IMR-90 (cell line): ENCODE data around the gene CROCC. TPM values are rescaled to one million over a fixed set of nuclear protein-coding genes. Genes with fewer than 3 reads are reported as not detected.

Source experiments
- ATAC-seq: fragments of 200-7000 bp; cut with Tn5 transposase; 2 replicates; pipeline ENCODE4 v1.9.1; 2020; ENCODE audit warnings: low read depth, mild to moderate bottlenecking, moderate library complexity
- BruUV-seq: library from RNA; stranded (reverse); fragments of 400-500 nt; replicated peaks from 2 replicates; lab custom pipeline; 2021; lab: Mats Ljungman, UMichigan
- CTCF ChIA-PET: fragments of 300-600 bp; formaldehyde crosslinking; extraction: SDS; loops from one replicate; lab custom pipeline; 2021; ENCODE audit warnings: antibody characterized with exemption; lab: Yijun Ruan, JAX
- POLR2A ChIA-PET: fragments of 300-600 bp; sonication (Branson Sonifier 250); formaldehyde crosslinking; loops from one replicate; lab custom pipeline; 2022; ENCODE audit warnings: antibody characterized with exemption; ENCODE audit not compliant: unreplicated experiment; lab: Charles Lee
- DNase-seq: peaks from one replicate; pipeline ENCODE4 v3.0.0; 2013
- H2AFZ ChIP-seq: replicated peaks from 2 replicates; pipeline ENCODE3; 2013; ENCODE audit warnings: low read length, mild to moderate bottlenecking; ENCODE audit not compliant: poor library complexity
- H2AK5ac ChIP-seq: 2 replicates; pipeline ENCODE4 v1.6.1; 2013; ENCODE audit warnings: low read depth, low read length, inconsistent platforms
- H2AK9ac ChIP-seq: replicated peaks from 2 replicates; pipeline ENCODE3; 2013; ENCODE audit warnings: mild to moderate bottlenecking, low read depth, low read length, moderate library complexity; ENCODE audit not compliant: poor library complexity
- H2BK120ac ChIP-seq: 2 replicates; pipeline ENCODE4 v1.6.1; 2013; ENCODE audit warnings: low read depth, low read length, inconsistent platforms
- H2BK15ac ChIP-seq: 3 replicates; pipeline ENCODE4 v1.6.1; 2013; ENCODE audit warnings: low read depth, low read length, inconsistent platforms
- H2BK20ac ChIP-seq: 2 replicates; pipeline ENCODE4 v1.6.1; 2013; ENCODE audit warnings: low read depth, mild to moderate bottlenecking, inconsistent platforms, low read length, moderate library complexity
- H2BK5ac ChIP-seq: 2 replicates; pipeline ENCODE4 v1.6.1; 2013; ENCODE audit warnings: mild to moderate bottlenecking, low read depth, low read length, inconsistent platforms; ENCODE audit not compliant: poor library complexity, severe bottlenecking
- H3K14ac ChIP-seq: replicated peaks from 2 replicates; pipeline ENCODE4 v1.6.1; 2013; ENCODE audit warnings: low read depth, low read length, inconsistent platforms
- H3K18ac ChIP-seq: 2 replicates; pipeline ENCODE4 v1.6.1; 2013; ENCODE audit warnings: low read depth, low read length, control low read depth
- H3K23ac ChIP-seq: 2 replicates; pipeline ENCODE4 v1.6.1; 2013; ENCODE audit warnings: low read depth, low read length, inconsistent platforms
- H3K27ac ChIP-seq: 2 replicates; pipeline ENCODE4 v1.5.1; 2013; ENCODE audit warnings: mild to moderate bottlenecking, control low read depth, low read length; ENCODE audit not compliant: insufficient read depth
- H3K27me3 ChIP-seq: 2 replicates; pipeline ENCODE4 v1.6.1; 2013; ENCODE audit warnings: low read length; ENCODE audit not compliant: control insufficient read depth, insufficient read depth
- H3K36me3 ChIP-seq: 2 replicates; pipeline ENCODE4 v1.6.1; 2013; ENCODE audit warnings: low read length, mixed read lengths; ENCODE audit not compliant: control insufficient read depth, insufficient read depth
- H3K4ac ChIP-seq: 2 replicates; pipeline ENCODE4 v1.6.1; 2013; ENCODE audit warnings: low read depth, low read length, inconsistent platforms
- H3K4me1 ChIP-seq: 2 replicates; pipeline ENCODE4 v1.6.1; 2013; ENCODE audit warnings: low read length, mixed read lengths; ENCODE audit not compliant: control insufficient read depth, insufficient read depth
- H3K4me2 ChIP-seq: 2 replicates; pipeline ENCODE4 v1.6.1; 2013; ENCODE audit warnings: low read depth, mild to moderate bottlenecking, control low read depth, low read length, moderate library complexity
- H3K4me3 ChIP-seq: 2 replicates; pipeline ENCODE4 v1.5.1; 2013; ENCODE audit warnings: low read depth, mild to moderate bottlenecking, control low read depth, low read length, moderate library complexity; ENCODE audit not compliant: insufficient read depth
- H3K56ac ChIP-seq: 2 replicates; pipeline ENCODE4 v1.6.1; 2013; ENCODE audit warnings: low read length, inconsistent platforms; ENCODE audit not compliant: insufficient read depth; ENCODE audit errors: extremely low read depth
- H3K79me1 ChIP-seq, 2 experiments: 2 replicates each; pipeline ENCODE4 v1.6.1; 2013; ENCODE audit warnings: low read length in 2 of 2, inconsistent platforms in 1 of 2, low read depth in 1 of 2
- H3K9ac ChIP-seq: 2 replicates; pipeline ENCODE4 v1.6.1; 2013; ENCODE audit warnings: low read depth, low read length, control low read depth
- H3K9me1 ChIP-seq: 2 replicates; pipeline ENCODE4 v1.6.1; 2013; ENCODE audit warnings: low read length, inconsistent platforms; ENCODE audit not compliant: insufficient read depth
- H3K9me3 ChIP-seq: 2 replicates; pipeline ENCODE4 v1.6.1; 2013; ENCODE audit warnings: low read length; ENCODE audit not compliant: control insufficient read depth, insufficient read depth
- H4K20me1 ChIP-seq: 2 replicates; pipeline ENCODE4 v1.6.1; 2013; ENCODE audit warnings: low read length, inconsistent platforms; ENCODE audit not compliant: insufficient read depth
- H4K5ac ChIP-seq: 2 replicates; pipeline ENCODE4 v1.6.1; 2013; ENCODE audit warnings: mild to moderate bottlenecking, low read depth, low read length, control low read depth
- H4K8ac ChIP-seq, 2 experiments: 2 replicates each; pipeline ENCODE4 v1.6.1; 2013; ENCODE audit warnings: low read depth in 2 of 2, low read length in 2 of 2, control low read depth in 1 of 2, inconsistent platforms in 1 of 2
- H4K91ac ChIP-seq: 2 replicates; pipeline ENCODE4 v1.6.1; 2013; ENCODE audit warnings: low read depth, low read length, inconsistent platforms; ENCODE audit not compliant: insufficient read depth
- BHLHE40 ChIP-seq: fragments of 150-350 bp; IDR thresholded peaks from 2 replicates; pipeline ENCODE4 v1.6.1; 2016; ENCODE audit warnings: mild to moderate bottlenecking, low read depth, low read length
- CEBPB ChIP-seq: IDR thresholded peaks from 2 replicates; pipeline ENCODE4 v1.6.1; 2012; ENCODE audit warnings: low read depth, low read length, improper control_type of control experiment
- RFX5 ChIP-seq: IDR thresholded peaks from 2 replicates; pipeline ENCODE4 v1.8.0; 2012; ENCODE audit warnings: low read depth, mild to moderate bottlenecking, low read length, moderate library complexity
- WGBS, 2 experiments: methylation state at CpG; one replicate each; pipeline versions ENCODE4 v1.1.5 to v1.1.7; 2013; ENCODE audit warnings: missing lambda C conversion rate in 2 of 2; ENCODE audit not compliant: insufficient read length in 1 of 2; ENCODE audit errors: extremely low coverage in 2 of 2; 5-methylcytosine and 5-hydroxymethylcytosine counted together
- dilution Hi-C: fragments of 300-500 bp; cut with HindIII; formaldehyde crosslinking; loops from one replicate; pipeline ENCODE4 v1.14.3; 2018; ENCODE audit warnings: low sequenced_read_pairs; ENCODE audit not compliant: unreplicated experiment
- in situ Hi-C: fragments of 300-500 bp; cut with MboI; formaldehyde crosslinking; loops from 3 replicates; pipeline ENCODE4 v1.14.3; 2019; ENCODE audit warnings: low sequenced_read_pairs, inconsistent platforms, mixed read lengths
- intact Hi-C: fragments of 100-400 bp; cut with micrococcal nuclease; formaldehyde crosslinking; loops from 2 replicates; pipeline ENCODE4 v1.10.0; 2022
- polyA plus RNA-seq, 3 experiments: library from polyadenylated mRNA; depleted of rRNA; stranded (reverse); fragments of >200 nt; gene quantifications; 2 replicates each; pipeline ENCODE4 v1.2.3, GENCODE V29; 2012; ENCODE audit warnings: low replicate concordance in 1 of 3
- total RNA-seq: library from RNA; depleted of rRNA; stranded (reverse); fragments of >200 nt; gene quantifications from 2 replicates; pipeline ENCODE4 v1.2.3, GENCODE V29; 2012

The CROCC gene
- total and polyA plus RNA-seq, 2 of the 4 experiments (the other 2 are of a cell fraction): 7.5 to 13.7 TPM

DNA sequence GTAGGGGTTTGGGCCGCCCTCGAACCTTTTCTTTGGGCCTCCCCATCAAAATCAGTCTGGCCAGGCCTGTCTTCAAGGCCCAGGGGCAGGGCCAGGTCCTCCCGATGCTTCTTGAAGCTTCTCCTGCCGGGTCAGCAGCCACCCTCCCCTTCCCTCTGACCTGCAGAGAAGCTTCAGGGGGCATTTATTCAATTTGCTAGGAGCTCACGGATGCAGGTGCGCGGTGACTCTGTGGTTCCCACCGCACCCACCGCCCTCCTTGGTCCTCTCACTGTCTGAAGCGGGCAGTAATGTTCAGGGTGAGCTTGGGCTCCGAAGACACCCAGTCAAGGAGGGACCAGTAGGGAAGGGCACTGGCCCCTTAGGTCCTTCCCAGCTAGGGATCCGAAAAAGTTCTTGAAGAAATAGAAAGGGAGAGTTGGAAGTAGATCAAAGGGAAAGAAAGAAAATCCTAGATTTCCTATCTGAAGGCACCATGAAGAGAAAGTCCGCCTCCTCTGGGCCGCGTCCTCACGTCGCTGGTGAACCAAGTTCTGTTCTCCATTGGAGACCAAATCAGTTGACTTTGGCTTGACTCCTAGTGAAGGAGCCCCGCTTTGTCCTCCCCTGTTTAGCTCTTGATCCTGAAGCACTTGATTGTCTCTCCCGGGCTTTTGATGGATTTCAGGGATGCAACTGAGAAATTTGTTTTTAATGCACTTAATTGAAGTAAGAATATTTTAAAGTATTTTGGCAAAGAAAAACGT lies 34.7 kb upstream of the CROCC start:
- ChIA-PET POLR2A (no interaction called here), CTCF (no interaction called here)
- no peak for DNase-seq
- H3K56ac ChIP-seq: no peak overlapping the region
- H3K9ac ChIP-seq: no peak overlapping the region
- H3K4me1 ChIP-seq: peaks cover 2% of the 10 kb centered on the region; the same call in 1 of the 2 replicates
- no peak overlapping the region for H2BK5ac ChIP-seq
- ATAC-seq: no peak
- H3K14ac ChIP-seq: no peak overlapping the region
- in situ Hi-C loops: no loop called here
- H2AFZ ChIP-seq: no peak overlapping the region
- BruUV-seq: no TSS peak
- H4K20me1 ChIP-seq: no peaks in the 10 kb centered on the region
- H3K79me1 ChIP-seq: no peaks in the 10 kb centered on the region
- H4K91ac ChIP-seq: no peak overlapping the region
- no peak for TF ChIP-seq BHLHE40
- no peak for TF ChIP-seq RFX5
- no peak for TF ChIP-seq CEBPB
- no peaks in the 10 kb centered on the region for H3K36me3 ChIP-seq
- intact Hi-C loops: no loop called here
- H3K27me3 ChIP-seq: peaks cover 44% of the 10 kb centered on the region
- H2BK20ac ChIP-seq: no peak overlapping the region
- no peak overlapping the region for H3K4me3 ChIP-seq
- H3K27ac ChIP-seq: no peak overlapping the region
- H2BK120ac ChIP-seq: no peak overlapping the region
- no peak overlapping the region for H3K18ac ChIP-seq
- H2AK9ac ChIP-seq: no peak overlapping the region
- WGBS, 2 experiments: 83% methylated on average over 17 of the region's 20 CpGs; no CpG with 5 or more reads in 1 of the 2 experiments
- no peak overlapping the region for H4K5ac ChIP-seq
- H3K4me2 ChIP-seq: no peak overlapping the region
- no peak overlapping the region for H2BK15ac ChIP-seq
- H2AK5ac ChIP-seq: no peak overlapping the region
- dilution Hi-C loops: no loop called here
- H3K9me3 ChIP-seq: no peaks in the 10 kb centered on the region
- H3K23ac ChIP-seq: no peak overlapping the region
- no peak overlapping the region for H3K4ac ChIP-seq
- no peak overlapping the region for H4K8ac ChIP-seq
- H3K9me1 ChIP-seq: no peaks in the 10 kb centered on the region
